NB4 (cell line): ENCODE measurements around the gene GSDMA.

Experiments used
- POLR2A ChIP-seq: IDR thresholded peaks from 2 replicates; pipeline ENCODE4 v1.6.1; 2011; ENCODE audit warnings: mild to moderate bottlenecking; ENCODE audit not compliant: insufficient read length; ENCODE audit errors: extremely low read depth
- TF ChIP-seq, protein P1 (sequence below): IDR thresholded peaks from one replicate; pipeline ENCODE4 v1.5.1; 2012; ENCODE audit warnings: low read depth, low read length
- TF ChIP-seq, protein P2 (sequence below): IDR thresholded peaks from 2 replicates; pipeline ENCODE4 v1.6.1; 2011; ENCODE audit warnings: low read depth, low read length

DNA sequence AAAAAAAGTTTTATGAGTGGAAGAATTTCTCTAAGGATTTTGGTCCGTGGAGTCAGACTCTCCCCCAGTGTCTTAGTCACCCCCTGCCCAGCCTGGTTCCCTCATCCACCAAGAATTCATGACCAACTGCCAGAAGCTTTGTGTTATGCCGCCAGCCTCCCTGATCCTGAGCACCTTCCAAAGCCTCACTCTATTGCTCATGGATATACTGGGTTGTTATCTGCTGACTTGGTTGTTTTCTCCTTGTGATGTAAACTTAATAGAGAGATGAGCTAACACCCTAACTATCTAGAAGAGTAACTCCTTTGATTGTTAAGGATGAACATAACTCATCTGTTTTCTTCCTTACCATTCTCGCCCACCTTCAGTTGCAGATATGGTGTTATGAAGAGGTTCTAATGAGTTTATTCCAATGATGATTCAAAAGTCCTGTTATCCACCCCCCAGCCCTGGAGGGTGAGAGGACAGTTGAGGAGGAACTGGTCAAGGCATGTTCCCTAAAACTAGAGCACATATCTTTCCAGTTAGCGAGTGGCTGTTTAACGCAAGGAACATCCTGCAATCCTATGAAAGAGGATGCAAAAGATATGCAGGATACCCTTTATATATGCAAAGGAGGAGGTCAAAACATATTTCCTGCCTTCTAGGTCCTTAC is 16.3 kb downstream of the GSDMA start:
- TF ChIP-seq, protein P1, sequence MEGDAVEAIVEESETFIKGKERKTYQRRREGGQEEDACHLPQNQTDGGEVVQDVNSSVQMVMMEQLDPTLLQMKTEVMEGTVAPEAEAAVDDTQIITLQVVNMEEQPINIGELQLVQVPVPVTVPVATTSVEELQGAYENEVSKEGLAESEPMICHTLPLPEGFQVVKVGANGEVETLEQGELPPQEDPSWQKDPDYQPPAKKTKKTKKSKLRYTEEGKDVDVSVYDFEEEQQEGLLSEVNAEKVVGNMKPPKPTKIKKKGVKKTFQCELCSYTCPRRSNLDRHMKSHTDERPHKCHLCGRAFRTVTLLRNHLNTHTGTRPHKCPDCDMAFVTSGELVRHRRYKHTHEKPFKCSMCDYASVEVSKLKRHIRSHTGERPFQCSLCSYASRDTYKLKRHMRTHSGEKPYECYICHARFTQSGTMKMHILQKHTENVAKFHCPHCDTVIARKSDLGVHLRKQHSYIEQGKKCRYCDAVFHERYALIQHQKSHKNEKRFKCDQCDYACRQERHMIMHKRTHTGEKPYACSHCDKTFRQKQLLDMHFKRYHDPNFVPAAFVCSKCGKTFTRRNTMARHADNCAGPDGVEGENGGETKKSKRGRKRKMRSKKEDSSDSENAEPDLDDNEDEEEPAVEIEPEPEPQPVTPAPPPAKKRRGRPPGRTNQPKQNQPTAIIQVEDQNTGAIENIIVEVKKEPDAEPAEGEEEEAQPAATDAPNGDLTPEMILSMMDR = no peak
- TF ChIP-seq POLR2A = no peak
- TF ChIP-seq, protein P2, sequence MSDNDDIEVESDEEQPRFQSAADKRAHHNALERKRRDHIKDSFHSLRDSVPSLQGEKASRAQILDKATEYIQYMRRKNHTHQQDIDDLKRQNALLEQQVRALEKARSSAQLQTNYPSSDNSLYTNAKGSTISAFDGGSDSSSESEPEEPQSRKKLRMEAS = no peak
